Endothelial cell of umbilical vein (primary cell): ENCODE measurements around the gene CLEC17A. TPM values are rescaled to one million over a fixed set of nuclear protein-coding genes. Genes with fewer than 3 reads are reported as not detected.
"Not testable (repeated sequence)": the region's sequence is repeated elsewhere in the genome, so short reads cannot be mapped to it uniquely, and the experiment has no call there.

Source experiments
- BruUV-seq: library from RNA; stranded (reverse); fragments of 400-500 nt; replicated peaks from 2 replicates; lab custom pipeline; 2021; lab: Mats Ljungman, UMichigan
- CTCF ChIA-PET: fragments of 300-600, 350-600 bp; sonication (Branson Sonifier 250); formaldehyde crosslinking; loops from one replicate; lab custom pipeline; 2021; ENCODE audit warnings: antibody characterized with exemption, inconsistent platforms; lab: Charles Lee
- POLR2A ChIA-PET: fragments of 300-600, 350-600 bp; sonication (Branson Sonifier 250); formaldehyde crosslinking; loops from one replicate; lab custom pipeline; 2021; ENCODE audit warnings: antibody characterized with exemption, inconsistent platforms; lab: Charles Lee
- DNase-seq: peaks from one replicate; pipeline ENCODE4 v3.0.0-alpha.2; 2011; ENCODE audit warnings: low read depth, low spot score
- FAIRE-seq: peaks from 2 replicates; lab custom pipeline; 2011; peaks lifted over from hg19 to GRCh38; lab: Jason Lieb, UNC
- H2AFZ ChIP-seq: 2 replicates; pipeline ENCODE4 v1.6.0; 2012; ENCODE audit warnings: low read depth, low read length, control low read depth, inconsistent platforms
- H3K27ac ChIP-seq: 2 replicates; pipeline ENCODE4 v1.5.1; 2011; ENCODE audit warnings: low read depth, mild to moderate bottlenecking, control low read depth, low read length, moderate library complexity; ENCODE audit not compliant: insufficient read depth
- H3K27me3 ChIP-seq, 2 experiments: 2 replicates each; pipeline versions ENCODE4 v1.6.0 to v1.6.1; 2011; ENCODE audit warnings: low read length in 2 of 2, mixed read lengths in 1 of 2; ENCODE audit not compliant: control insufficient read depth in 2 of 2, insufficient read depth in 2 of 2
- H3K36me3 ChIP-seq, 2 experiments: 2 replicates in 1 of 2; 3 replicates in 1 of 2; pipeline ENCODE4 v1.5.1; 2011; ENCODE audit warnings: low read length in 2 of 2, mild to moderate bottlenecking in 1 of 2, moderate library complexity in 1 of 2; ENCODE audit not compliant: control insufficient read depth in 2 of 2, insufficient read depth in 2 of 2; ENCODE audit errors: extremely low read depth in 1 of 2
- H3K4me1 ChIP-seq: 3 replicates; pipeline ENCODE4 v1.5.1; 2011; ENCODE audit warnings: mild to moderate bottlenecking, low read length; ENCODE audit not compliant: control insufficient read depth, insufficient read depth; ENCODE audit errors: extremely low read depth
- H3K4me2 ChIP-seq: 2 replicates; pipeline ENCODE4 v1.6.1; 2011; ENCODE audit warnings: low read length, control low read depth, mixed read lengths; ENCODE audit not compliant: insufficient read depth
- H3K4me3 ChIP-seq, 3 experiments: fragments of 200-600 bp in 1 of 3; sonication (generic), shearing (Covaris generic) in 1 of 3; replicated peaks in 1 of 3; 2 replicates each; pipeline ENCODE4 v1.5.1; 2011 to 2016; ENCODE audit warnings: control low read depth in 3 of 3, low read length in 3 of 3, mild to moderate bottlenecking in 2 of 3, inconsistent platforms in 1 of 3, low read depth in 1 of 3, moderate library complexity in 1 of 3; ENCODE audit not compliant: insufficient read depth in 1 of 3
- H3K79me2 ChIP-seq: 2 replicates; pipeline ENCODE4 v1.6.0; 2012; ENCODE audit warnings: low read length, inconsistent platforms; ENCODE audit not compliant: control insufficient read depth, insufficient read depth
- H3K9ac ChIP-seq: replicated peaks from 2 replicates; pipeline ENCODE3; 2011; ENCODE audit warnings: low read length, control low read depth; ENCODE audit not compliant: insufficient read depth; ENCODE audit errors: extremely low read depth
- H3K9me1 ChIP-seq: replicated peaks from 3 replicates; pipeline ENCODE4 v1.6.0; 2011; ENCODE audit warnings: mild to moderate bottlenecking, low read length; ENCODE audit not compliant: control insufficient read depth, insufficient read depth; ENCODE audit errors: extremely low read depth
- H3K9me3 ChIP-seq: replicated peaks from 2 replicates; pipeline ENCODE4 v1.5.1; 2012; ENCODE audit warnings: low read length, inconsistent platforms; ENCODE audit not compliant: control insufficient read depth, insufficient read depth
- H4K20me1 ChIP-seq: replicated peaks from 2 replicates; pipeline ENCODE3; 2011; ENCODE audit warnings: mild to moderate bottlenecking, low read length; ENCODE audit not compliant: control insufficient read depth, insufficient read depth; ENCODE audit errors: extremely low read depth
- dilution Hi-C: fragments of 300-500 bp; cut with MboI; formaldehyde crosslinking; loops from one replicate; pipeline ENCODE4 v1.15.0; 2019; ENCODE audit warnings: low sequenced_read_pairs; ENCODE audit not compliant: extremely low pct_ligation_motif_present
- intact Hi-C: fragments of 100-400 bp; cut with micrococcal nuclease; formaldehyde crosslinking; loops from one replicate; pipeline ENCODE4 v1.10.0; 2022
- polyA plus RNA-seq, 4 experiments: library from polyadenylated mRNA; depleted of rRNA in 3 of 4; stranded (reverse) in 3 of 4; unstranded in 1 of 4; fragments of >200 nt; gene quantifications; 2 replicates each; pipeline versions ENCODE4 v1.2.1 to v1.2.3, GENCODE V29; 2011 to 2012; ENCODE audit warnings: missing spikeins in 1 of 4
- total RNA-seq: library from RNA; stranded (reverse); gene quantifications from 2 replicates; pipeline ENCODE4 v1.2.3, GENCODE V29; 2021

Gene CLEC17A
- total and polyA plus RNA-seq, 2 donors (not counting 3 experiments of a cell fraction or from before 2014, with no cell fraction given), result 0.07 TPM; not detected in 1

GRCh38 chr19:14584372-14584771 is 1.5 kb downstream of the CLEC17A start:
- H3K4me3 ChIP-seq, H3K79me2 ChIP-seq, H3K27me3 ChIP-seq, DNase-seq, H3K9me1 ChIP-seq, H3K36me3 ChIP-seq, H2AFZ ChIP-seq, H3K27ac ChIP-seq, POLR2A ChIA-PET, CTCF ChIA-PET, dilution Hi-C loops, FAIRE-seq, H3K4me2 ChIP-seq, intact Hi-C loops, H3K9me3 ChIP-seq, H3K9ac ChIP-seq, H3K4me1 ChIP-seq, H4K20me1 ChIP-seq, BruUV-seq: not testable (repeated sequence)

- H3K9me3 ChIP-seq, H3K36me3 ChIP-seq, H2AFZ ChIP-seq, H3K27ac ChIP-seq, H3K9ac ChIP-seq, FAIRE-seq, DNase-seq, dilution Hi-C loops, H3K27me3 ChIP-seq, H3K4me3 ChIP-seq, CTCF ChIA-PET, H3K4me2 ChIP-seq, H3K79me2 ChIP-seq, intact Hi-C loops, POLR2A ChIA-PET, H3K9me1 ChIP-seq, H3K4me1 ChIP-seq, H4K20me1 ChIP-seq, BruUV-seq: not testable (repeated sequence)
These were observed 2.3 kb downstream of the CLEC17A start for GRCh38 chr19:14585187-14585586.

- H3K36me3 ChIP-seq, POLR2A ChIA-PET, CTCF ChIA-PET, H2AFZ ChIP-seq, H3K9ac ChIP-seq, H3K9me1 ChIP-seq, H3K27me3 ChIP-seq, H3K4me1 ChIP-seq, H3K79me2 ChIP-seq, H3K4me3 ChIP-seq, dilution Hi-C loops, H4K20me1 ChIP-seq, H3K27ac ChIP-seq, FAIRE-seq, H3K4me2 ChIP-seq, DNase-seq, BruUV-seq, H3K9me3 ChIP-seq, intact Hi-C loops: not testable (repeated sequence)
These were observed 6.5 kb downstream of the CLEC17A start for GRCh38 chr19:14589433-14589832.
